NCI-H69 (cell line): Measurements from ENCODE around the gene ZDHHC1.
A peak's percentile ranks its signal among the peaks of the same experiment; 100 is the strongest.
"Not testable (repeated sequence)": the region's sequence is repeated elsewhere in the genome, so short reads cannot be mapped to it uniquely, and the experiment has no call there.

ENCODE experiments used
- DNase-seq: peaks from one replicate; lab custom pipeline; 2025; lab: John Stamatoyannopoulos, UW

Gene ZDHHC1

GRCh38 chr16:67394155-67395104 lies 21.8 kb downstream of the ZDHHC1 start:
- peak; percentile 30 for DNase-seq

- peak; percentile 54 for DNase-seq
These were observed 22.5 kb downstream of the ZDHHC1 start for GRCh38 chr16:67393788-67394154.

GRCh38 chr16:67393111-67393787 lies 23.0 kb downstream of the ZDHHC1 start, which contains the start of gene TPPP3:
TPPP3 (minus strand) TSS chr16:67393498; CDS start chr16:67391111, 2,387 bp downstream.
- peak; percentile 91 for DNase-seq

GRCh38 chr16:67392301-67393059 lies 23.8 kb downstream of the ZDHHC1 start:
- DNase-seq = peak; percentile 22

- peak; percentile 82 for DNase-seq
These were observed 24.6 kb downstream of the ZDHHC1 start for GRCh38 chr16:67391424-67392300.

- no peak for DNase-seq
These were observed 25.4 kb downstream of the ZDHHC1 start for GRCh38 chr16:67390816-67391423.

- no peak for DNase-seq
These were observed 26.1 kb downstream of the ZDHHC1 start for GRCh38 chr16:67389911-67390815.

- no peak for DNase-seq
These were observed 27.7 kb downstream of the ZDHHC1 start for GRCh38 chr16:67388591-67388990.

- DNase-seq = no peak
These were observed 28.1 kb downstream of the ZDHHC1 start for GRCh38 chr16:67388191-67388590.

- no peak for DNase-seq
These were observed 28.7 kb downstream of the ZDHHC1 start for GRCh38 chr16:67387479-67388079.

GRCh38 chr16:67386861-67387455 lies 29.3 kb downstream of the ZDHHC1 start:
- DNase-seq = no peak

- peak; percentile 58 for DNase-seq
These were observed 31.3 kb downstream of the ZDHHC1 start for GRCh38 chr16:67384778-67385510.

- DNase-seq = no peak
These were observed 33.0 kb downstream of the ZDHHC1 start for GRCh38 chr16:67383284-67383683.

GRCh38 chr16:67378642-67379041 lies 37.6 kb downstream of the ZDHHC1 start:
- DNase-seq = no peak

GRCh38 chr16:67376012-67376411 lies 40.3 kb downstream of the ZDHHC1 start:
- not testable (repeated sequence) for DNase-seq

- peak; percentile 53 for DNase-seq
These were observed 43.6 kb downstream of the ZDHHC1 start for GRCh38 chr16:67372664-67373063.

GRCh38 chr16:67370661-67371060 lies 45.6 kb downstream of the ZDHHC1 start:
- DNase-seq = no peak

- peak; percentile 5 for DNase-seq
These were observed 51.6 kb downstream of the ZDHHC1 start for GRCh38 chr16:67364600-67365235.
